Activated B cell treated with CpG ODN at 0.5 μM for 24 hours (primary cell): Measurements from ENCODE around the gene DHX15. TPM values are rescaled to one million over a fixed set of nuclear protein-coding genes. Genes with fewer than 3 reads are reported as not detected.

Experiments
- ATAC-seq: fragments of 200-7000 bp; cut with Tn5 transposase; one replicate; pipeline ENCODE4 v1.10.0; 2021; ENCODE audit warnings: low read depth, mild to moderate bottlenecking, moderate library complexity
- CTCF ChIA-PET: fragments of 350-600 bp; sonication (Branson Sonifier 250); formaldehyde crosslinking; loops from one replicate; lab custom pipeline; 2021; ENCODE audit warnings: antibody characterized with exemption; lab: Charles Lee
- POLR2A ChIA-PET: fragments of 350-600 bp; sonication (Branson Sonifier 250); formaldehyde crosslinking; loops from one replicate; lab custom pipeline; 2021; ENCODE audit warnings: antibody characterized with exemption; lab: Charles Lee
- DNase-seq: peaks from one replicate; pipeline ENCODE4 v3.0.0; 2022
- H3K27ac Mint-ChIP-seq: one replicate; pipeline ENCODE4 v1.8.0; 2020; ENCODE audit warnings: mixed read lengths
- H3K27me3 Mint-ChIP-seq: one replicate; pipeline ENCODE4 v1.8.0; 2021; ENCODE audit warnings: mixed read lengths
- H3K36me3 Mint-ChIP-seq: one replicate; pipeline ENCODE4 v1.8.0; 2021; ENCODE audit warnings: low read depth, mixed read lengths
- H3K4me1 Mint-ChIP-seq: one replicate; pipeline ENCODE4 v1.8.0; 2021; ENCODE audit warnings: mixed read lengths
- H3K4me3 Mint-ChIP-seq: one replicate; pipeline ENCODE4 v1.8.0; 2020; ENCODE audit warnings: mild to moderate bottlenecking, mixed read lengths
- H3K9me3 Mint-ChIP-seq: one replicate; pipeline ENCODE4 v1.8.0; 2020; ENCODE audit warnings: mixed read lengths
- CTCF ChIP-seq: fragments of 200-600 bp; IDR thresholded peaks from one replicate; pipeline ENCODE4 v1.8.0; 2022; ENCODE audit warnings: antibody characterized with exemption, mild to moderate bottlenecking
- intact Hi-C: fragments of 100-400 bp; cut with micrococcal nuclease; formaldehyde crosslinking; loops from one replicate; pipeline ENCODE4 v1.15.1; 2024
- total RNA-seq: library from RNA; stranded (reverse); gene quantifications from 2 replicates; pipeline ENCODE4 v1.2.3, GENCODE V29; 2022

Gene DHX15
- total RNA-seq, 1 donor from 2014 or later = 163 TPM

- H3K4me3 Mint-ChIP-seq = no peak overlapping the region
- no peak for ATAC-seq
- peaks cover 11% of the 10 kb centered on the region for H3K27me3 Mint-ChIP-seq
- ChIA-PET CTCF (no interaction called here), POLR2A (no interaction called here)
- intact Hi-C loops = no loop called here
- no peaks in the 10 kb centered on the region for H3K36me3 Mint-ChIP-seq
- no peak for TF ChIP-seq CTCF
- H3K4me1 Mint-ChIP-seq = no peaks in the 10 kb centered on the region
- no peak overlapping the region for H3K27ac Mint-ChIP-seq
- no peak for DNase-seq
- H3K9me3 Mint-ChIP-seq = no peaks in the 10 kb centered on the region
Measured at GRCh38 chr4:24599275-24599674, 14.9 kb upstream of the DHX15 start.

GRCh38 chr4:24598025-24598424, 13.7 kb upstream of the DHX15 start:
- POLR2A ChIA-PET = no interaction called here
- DNase-seq (no peak), ATAC-seq (no peak)
- H3K4me3 Mint-ChIP-seq = no peak overlapping the region
- H3K4me1 Mint-ChIP-seq = no peaks in the 10 kb centered on the region
- peaks cover 17% of the 10 kb centered on the region for H3K27me3 Mint-ChIP-seq
- intact Hi-C loops = no loop called here
- H3K27ac Mint-ChIP-seq = no peak overlapping the region
- TF ChIP-seq CTCF = no peak
- CTCF ChIA-PET = no interaction called here
- no peaks in the 10 kb centered on the region for H3K9me3 Mint-ChIP-seq
- no peaks in the 10 kb centered on the region for H3K36me3 Mint-ChIP-seq

- no peak for TF ChIP-seq CTCF
- peaks cover 29% of the 10 kb centered on the region for H3K27me3 Mint-ChIP-seq
- H3K4me3 Mint-ChIP-seq = no peak overlapping the region
- ChIA-PET CTCF (no interaction called here), POLR2A (no interaction called here)
- no peak for ATAC-seq
- H3K4me1 Mint-ChIP-seq = no peaks in the 10 kb centered on the region
- DNase-seq = no peak
- intact Hi-C loops = no loop called here
- H3K36me3 Mint-ChIP-seq = peaks cover 1% of the 10 kb centered on the region
- peaks cover 13% of the 10 kb centered on the region for H3K9me3 Mint-ChIP-seq
- no peak overlapping the region for H3K27ac Mint-ChIP-seq
Measured at GRCh38 chr4:24595659-24596058, 11.3 kb upstream of the DHX15 start.

- Mint-ChIP-seq H3K9me3 (peaks cover 14% of the 10 kb centered on the region), H3K4me1 (no peaks in the 10 kb centered on the region), H3K4me3 (no peak overlapping the region), H3K27me3 (peaks cover 27% of the 10 kb centered on the region), H3K27ac (no peak overlapping the region), H3K36me3 (peaks cover 2% of the 10 kb centered on the region)
- intact Hi-C loops = no loop called here
- ChIA-PET POLR2A (interaction anchor here (1.1 kb wide), 1 partner anchor 10 kb away, joined by 4 read pairs; the partner anchor contains the start of gene DHX15), CTCF (interaction anchor here (0.6 kb wide), 1 partner anchor 9 kb away, joined by 3 read pairs; no protein-coding TSS in a partner anchor)
- no peak for TF ChIP-seq CTCF
- no peak for DNase-seq
- ATAC-seq = no peak
Measured at GRCh38 chr4:24594887-24595286, 10.5 kb upstream of the DHX15 start.

- H3K27ac Mint-ChIP-seq = no peak overlapping the region
- H3K4me3 Mint-ChIP-seq = no peak overlapping the region
- H3K27me3 Mint-ChIP-seq = peaks cover 24% of the 10 kb centered on the region
- ATAC-seq (no peak), DNase-seq (no peak)
- ChIA-PET POLR2A (no interaction called here), CTCF (no interaction called here)
- intact Hi-C loops = no loop called here
- peaks cover 7% of the 10 kb centered on the region for H3K4me1 Mint-ChIP-seq
- peaks cover 4% of the 10 kb centered on the region for H3K36me3 Mint-ChIP-seq
- peaks cover 14% of the 10 kb centered on the region for H3K9me3 Mint-ChIP-seq
- no peak for TF ChIP-seq CTCF
Measured at GRCh38 chr4:24589448-24589847, 5.1 kb upstream of the DHX15 start.
